ENCODE measurements around the gene SLAMF9. TPM values are rescaled to one million over a fixed set of nuclear protein-coding genes. Genes with fewer than 3 reads are reported as not detected.

Gene SLAMF9
- total RNA-seq, 1 experiment from 2014 or later = not detected

GRCh38 chr1:159911326-159912070, 42.5 kb downstream of the SLAMF9 start:
- H3K27ac ChIP-seq (ENCODE audit: low read depth, low read length) = no peak overlapping the region
- no peak overlapping the region for H3K4me3 ChIP-seq (replicated peaks in 1 of 2; ENCODE audit: low read depth in 1 of 2, low read length in 2 of 2)
- H3K4me1 ChIP-seq (ENCODE audit: control insufficient read depth in 1 of 2, insufficient read depth in 2 of 2, low read length in 2 of 2) = peaks cover 27 to 54% of the 10 kb centered on the region in 2 experiments
- ATAC-seq (no peak), DNase-seq (ENCODE audit: low read depth, low spot score) (no peak)
- TF ChIP-seq ZFX (IDR thresholded peaks at IDR 0.05) (no peak), POLR2AphosphoS5 (IDR thresholded peaks at IDR 0.05; ENCODE audit: low read depth, low read length) (no peak), EZH2 (IDR thresholded peaks at IDR 0.05) (no peak), CBX3 (IDR thresholded peaks at IDR 0.05; ENCODE audit: low read depth) (no peak)
- H3K79me2 ChIP-seq (ENCODE audit: insufficient read depth, low read length) = no peaks in the 10 kb centered on the region
- no peaks in the 10 kb centered on the region for H3K36me3 ChIP-seq (ENCODE audit: control insufficient read depth in 1 of 2, insufficient read depth in 2 of 2, low read length in 2 of 2)
- no peak overlapping the region for H3K9ac ChIP-seq (ENCODE audit: low read length)
- H2AFZ ChIP-seq (ENCODE audit: low read depth, low read length, poor library complexity, severe bottlenecking) = no peak overlapping the region
- BruUV-seq (replicated peaks) = no TSS peak
- H3K27me3 ChIP-seq (ENCODE audit: insufficient read depth, low read length) = no peaks in the 10 kb centered on the region
- no peaks in the 10 kb centered on the region for H4K20me1 ChIP-seq (ENCODE audit: insufficient read depth)
- intact Hi-C loops (cut with micrococcal nuclease) = no loop called here
- POLR2A ChIA-PET = interaction anchor here (1.1 kb wide), 1 partner anchor 11 kb away, joined by 3 read pairs; the partner anchor contains the start of gene CFAP45
- no peaks in the 10 kb centered on the region for H3K9me3 ChIP-seq (ENCODE audit: control insufficient read depth in 1 of 2, insufficient read depth in 1 of 2, low read depth in 1 of 2, low read length in 2 of 2)
- CTCF ChIA-PET = interaction anchor here (1.2 to 1.6 kb wide), 2 partner anchors 34 to 95 kb away, joined by 3 read pairs; partner anchors contain the start of gene IGSF9
- RAD21 ChIA-PET (ENCODE audit: low non-redundant PET in 1 of 2, low total read pairs in 2 of 2, uncharacterized antibody in 2 of 2, unreplicated experiment in 2 of 2) = interaction anchor here in 1 of 2 experiments (1.2 kb wide), 1 partner anchor 113 kb away, joined by 3 read pairs; no protein-coding TSS in a partner anchor
- no peaks in the 10 kb centered on the region for H3K9me2 ChIP-seq (ENCODE audit: insufficient read depth)
- no peak overlapping the region for H3K4me2 ChIP-seq (ENCODE audit: low read length)

- peaks cover 15 to 33% of the 10 kb centered on the region in 2 experiments for H3K4me1 ChIP-seq (ENCODE audit: control insufficient read depth in 1 of 2, insufficient read depth in 2 of 2, low read length in 2 of 2)
- no peak overlapping the region for H3K9ac ChIP-seq (ENCODE audit: low read length)
- POLR2A ChIA-PET = no interaction called here
- intact Hi-C loops (cut with micrococcal nuclease) = no loop called here
- H4K20me1 ChIP-seq (ENCODE audit: insufficient read depth) = no peaks in the 10 kb centered on the region
- no peak overlapping the region for H3K27ac ChIP-seq (ENCODE audit: low read depth, low read length)
- H3K4me2 ChIP-seq (ENCODE audit: low read length) = no peak overlapping the region
- ATAC-seq = no peak
- no peak overlapping the region for H2AFZ ChIP-seq (ENCODE audit: low read depth, low read length, poor library complexity, severe bottlenecking)
- RAD21 ChIA-PET (ENCODE audit: low non-redundant PET in 1 of 2, low total read pairs in 2 of 2, uncharacterized antibody in 2 of 2, unreplicated experiment in 2 of 2) = no interaction called here
- no peaks in the 10 kb centered on the region for H3K79me2 ChIP-seq (ENCODE audit: insufficient read depth, low read length)
- H3K4me3 ChIP-seq (replicated peaks in 1 of 2; ENCODE audit: low read depth in 1 of 2, low read length in 2 of 2) = no peak overlapping the region
- H3K27me3 ChIP-seq (ENCODE audit: insufficient read depth, low read length) = no peaks in the 10 kb centered on the region
- no peaks in the 10 kb centered on the region for H3K9me2 ChIP-seq (ENCODE audit: insufficient read depth)
- BruUV-seq (replicated peaks) = no TSS peak
- no peaks in the 10 kb centered on the region for H3K36me3 ChIP-seq (ENCODE audit: control insufficient read depth in 1 of 2, insufficient read depth in 2 of 2, low read length in 2 of 2)
- CTCF ChIA-PET = interaction anchor here (0.9 to 1.5 kb wide), 2 partner anchors 98 to 99 kb away, joined by 3 read pairs; no protein-coding TSS in a partner anchor
- DNase-seq (ENCODE audit: low read depth, low spot score) = no peak
- no peaks in the 10 kb centered on the region; a peak in 1 of 4 replicates for H3K9me3 ChIP-seq (ENCODE audit: control insufficient read depth in 1 of 2, insufficient read depth in 1 of 2, low read depth in 1 of 2, low read length in 2 of 2)
- TF ChIP-seq REST (IDR thresholded peaks at IDR 0.05; ENCODE audit: low read depth) (no peak), ZNF274 (IDR thresholded peaks at IDR 0.05; ENCODE audit: low read depth, low read length) (no peak), RAD21 (IDR thresholded peaks at IDR 0.05; ENCODE audit: low read depth) (no peak), ZFX (IDR thresholded peaks at IDR 0.05) (no peak), ELF1 (IDR thresholded peaks at IDR 0.05; ENCODE audit: borderline replicate concordance, low read depth) (no peak), SP1 (IDR thresholded peaks at IDR 0.05; ENCODE audit: low read depth) (no peak), CTCF (IDR thresholded peaks at IDR 0.05 in 2 of 3, conservative IDR thresholded peaks at IDR 0.05 in 1 of 3; ENCODE audit: borderline replicate concordance in 1 of 3, insufficient read depth in 1 of 3, low read depth in 2 of 3, low read length in 2 of 3) (no peak), EZH2phosphoT487 (IDR thresholded peaks at IDR 0.05; ENCODE audit: borderline replicate concordance) (no peak), EZH2 (IDR thresholded peaks at IDR 0.05) (no peak)
Measured at GRCh38 chr1:159908031-159908940, 45.8 kb downstream of the SLAMF9 start.
